ENCODE measurements around the gene RDH5. TPM values are rescaled to one million over a fixed set of nuclear protein-coding genes. Genes with fewer than 3 reads are reported as not detected.

The RDH5 gene
- total RNA-seq, 1 donor from 2014 or later = 11.1 TPM

- no peak overlapping the region for H3K4me3 ChIP-seq
- H3K27ac ChIP-seq = no peak overlapping the region
- intact Hi-C loops (cut with DNase I) = no loop called here
- ATAC-seq (no peak), DNase-seq (no peak)
- TF ChIP-seq CTCF (IDR thresholded peaks at IDR 0.05) = no peak
- H3K4me1 ChIP-seq = no peaks in the 10 kb centered on the region
- H3K27me3 ChIP-seq (ENCODE audit: low read depth) = no peaks in the 10 kb centered on the region
- no peaks in the 10 kb centered on the region for H3K9me3 ChIP-seq
- peaks cover 77% of the 10 kb centered on the region for H3K36me3 ChIP-seq
Observed at GRCh38 chr12:55760663-55761062, 40.5 kb downstream of the RDH5 start.

GRCh38 chr12:55762646-55763045, 42.5 kb downstream of the RDH5 start:
- H3K27ac ChIP-seq = no peak overlapping the region
- TF ChIP-seq CTCF (IDR thresholded peaks at IDR 0.05) = no peak
- no peak overlapping the region for H3K4me3 ChIP-seq
- ATAC-seq = no peak
- no peaks in the 10 kb centered on the region for H3K9me3 ChIP-seq
- DNase-seq = no peak
- no peaks in the 10 kb centered on the region for H3K4me1 ChIP-seq
- peaks cover 70% of the 10 kb centered on the region for H3K36me3 ChIP-seq
- intact Hi-C loops (cut with DNase I) = no loop called here
- no peaks in the 10 kb centered on the region for H3K27me3 ChIP-seq (ENCODE audit: low read depth)

- no peak for TF ChIP-seq CTCF (IDR thresholded peaks at IDR 0.05)
- intact Hi-C loops (cut with DNase I) = no loop called here
- Histone ChIP-seq H3K36me3 (peaks cover 60% of the 10 kb centered on the region), H3K4me1 (no peaks in the 10 kb centered on the region), H3K9me3 (no peaks in the 10 kb centered on the region), H3K4me3 (no peak overlapping the region), H3K27ac (no peak overlapping the region), H3K27me3 (ENCODE audit: low read depth) (no peaks in the 10 kb centered on the region)
- DNase-seq (no peak), ATAC-seq (no peak)
Observed at GRCh38 chr12:55765736-55766290, 45.6 kb downstream of the RDH5 start.

GRCh38 chr12:55767156-55767555, 47.0 kb downstream of the RDH5 start:
- DNase-seq (no peak), ATAC-seq (no peak)
- Histone ChIP-seq H3K4me1 (no peaks in the 10 kb centered on the region), H3K36me3 (peaks cover 72% of the 10 kb centered on the region), H3K27me3 (ENCODE audit: low read depth) (no peaks in the 10 kb centered on the region), H3K4me3 (no peak overlapping the region), H3K27ac (no peak overlapping the region), H3K9me3 (no peaks in the 10 kb centered on the region)
- TF ChIP-seq CTCF (IDR thresholded peaks at IDR 0.05) = no peak
- intact Hi-C loops (cut with DNase I) = no loop called here

- TF ChIP-seq CTCF (IDR thresholded peaks at IDR 0.05) = no peak
- peaks cover 71% of the 10 kb centered on the region for H3K36me3 ChIP-seq
- no peak for ATAC-seq
Observed at GRCh38 chr12:55771736-55772135, 51.5 kb downstream of the RDH5 start.

More at GRCh38 chr12:55771736-55772135, 51.5 kb downstream of the RDH5 start:
- Histone ChIP-seq H3K27me3 (ENCODE audit: low read depth) (no peaks in the 10 kb centered on the region), H3K27ac (no peak overlapping the region), H3K9me3 (no peaks in the 10 kb centered on the region), H3K4me1 (no peaks in the 10 kb centered on the region), H3K4me3 (no peak overlapping the region)
- no peak for DNase-seq
- intact Hi-C loops (cut with DNase I) = no loop called here

Other genes with a start within 250 kb of the RDH5 start
- gene OR6C68, start 228.0 kb upstream of the RDH5 start, total RNA-seq = not detected
- gene OR6C4, start 170.8 kb upstream of the RDH5 start, total RNA-seq = not detected
- not detected for gene OR2AP1, start 147.9 kb upstream of the RDH5 start, total RNA-seq
- not detected for gene OR10P1, start 83.5 kb upstream of the RDH5 start, total RNA-seq
- 17.5 TPM for gene ITGA7, start 12.5 kb upstream of the RDH5 start, total RNA-seq
- 134 TPM for gene BLOC1S1, start 4.3 kb upstream of the RDH5 start, total RNA-seq
- 1,142 TPM for gene CD63, start 8.6 kb downstream of the RDH5 start, total RNA-seq
- 3.8 TPM for gene GDF11, start 22.7 kb downstream of the RDH5 start, total RNA-seq
- 40.1 TPM for gene SARNP, start 97.3 kb downstream of the RDH5 start, total RNA-seq
- gene ORMDL2, start 97.6 kb downstream of the RDH5 start, total RNA-seq = 49.6 TPM
- gene DNAJC14, start 109.2 kb downstream of the RDH5 start, total RNA-seq = 35.7 TPM
- 35.2 TPM for gene MMP19, start 122.5 kb downstream of the RDH5 start, total RNA-seq
- 28.9 TPM for gene PYM1, start 207.5 kb downstream of the RDH5 start, total RNA-seq
- 35.3 TPM for gene DGKA, start 210.8 kb downstream of the RDH5 start, total RNA-seq
- gene PMEL, start 245.6 kb downstream of the RDH5 start, total RNA-seq = 1.2 TPM
- 22.2 TPM for gene CDK2, start 246.4 kb downstream of the RDH5 start, total RNA-seq

Measured in lower lobe of right lung (tissue), 2 donors.